ENCODE data around the gene SYNGAP1. TPM values are rescaled to one million over a fixed set of nuclear protein-coding genes. Genes with fewer than 3 reads are reported as not detected.

Gene SYNGAP1
- polyA plus RNA-seq, 2 of the 4 experiments (the other 2 are of a cell fraction), result 2.2 to 10.8 TPM

DNA sequence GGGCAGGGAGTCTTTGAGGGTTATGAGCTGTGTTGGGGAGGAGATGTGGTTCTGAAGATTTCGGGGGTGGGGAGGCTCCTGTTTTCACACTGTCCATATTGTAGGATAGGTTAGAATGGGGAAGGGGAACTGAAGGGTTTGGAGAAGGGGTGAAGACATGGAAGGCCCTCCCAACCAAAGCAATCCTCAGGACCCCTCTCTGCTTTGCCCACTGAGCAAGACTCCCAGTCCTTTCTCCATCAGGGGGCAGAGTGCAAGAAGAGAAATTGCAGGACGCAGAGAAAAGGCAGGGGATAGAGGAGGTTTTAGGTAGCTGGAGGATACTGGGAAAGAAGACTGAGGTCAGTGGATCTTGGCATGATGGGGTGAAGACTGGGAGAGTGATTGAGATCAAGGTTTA lies 3.9 kb downstream of the SYNGAP1 start:
- TF ChIP-seq EHMT2 (IDR thresholded peaks at IDR 0.05; ENCODE audit: low read depth) (no peak), GATA3 (IDR thresholded peaks at IDR 0.05; ENCODE audit: borderline replicate concordance) (no peak), EP300 (IDR thresholded peaks at IDR 0.05) (no peak), HMGXB4 (CRISPR knock-in tag; IDR thresholded peaks at IDR 0.05; ENCODE audit: borderline replicate concordance) (no peak), BHLHE40 (IDR thresholded peaks at IDR 0.05; ENCODE audit: low read depth, low read length) (no peak), TP53 (CRISPR knock-in tag; IDR thresholded peaks at IDR 0.05) (no peak), PHF8 (IDR thresholded peaks at IDR 0.05; ENCODE audit: borderline replicate concordance, low read depth) (no peak), USF2 (IDR thresholded peaks at IDR 0.05) (no peak), TFCP2L1 (CRISPR knock-in tag; IDR thresholded peaks at IDR 0.05) (no peak)
- no peak overlapping the region for H3K27ac ChIP-seq
- H3K9me3 ChIP-seq, result no peaks in the 10 kb centered on the region
- ChIA-PET CTCF (no interaction called here), POLR2A (no interaction called here)
- 76% methylated on average over 2 of the region's 2 CpGs for WGBS (ENCODE audit: missing lambda C conversion rate)
- ATAC-seq (no peak), DNase-seq (ENCODE audit: low read depth in 1 of 2, low spot score in 1 of 2) (no peak), FAIRE-seq (no peak)
- H3K4me3 ChIP-seq, result no peak overlapping the region
- no peak overlapping the region for H3K4me2 ChIP-seq
- peaks cover 35% of the 10 kb centered on the region for H3K4me1 ChIP-seq

- peak overlapping the region; percentile 89 to 98 for H3K27ac ChIP-seq
- CTCF ChIA-PET, result interaction anchor here (0.6 to 2.7 kb wide), 25 partner anchors 8 to 154 kb away, joined by 3 to 24 read pairs (median 5); partner anchors contain the start of genes B3GALT4, CUTA and ZBTB9
- DNase-seq (ENCODE audit: low read depth in 1 of 2, low spot score in 1 of 2) (no peak), FAIRE-seq (no peak), ATAC-seq (no peak)
- 36% methylated on average over 12 of the region's 12 CpGs for WGBS (ENCODE audit: missing lambda C conversion rate)
- POLR2A ChIA-PET, result interaction anchor here (1.0 to 1.6 kb wide), 6 partner anchors 15 to 146 kb away, joined by 3 to 11 read pairs (median 6); partner anchors contain the start of genes PHF1, RGL2, ZBTB22 and ZBTB9
- H3K9me3 ChIP-seq, result no peaks in the 10 kb centered on the region
- H3K4me1 ChIP-seq, result peaks cover 29% of the 10 kb centered on the region
- H3K4me3 ChIP-seq, result peak overlapping the region; percentile 69
- TF ChIP-seq NPAS2 (CRISPR knock-in tag; IDR thresholded peaks at IDR 0.05; ENCODE audit: borderline replicate concordance) (no peak), ZNF302 (CRISPR knock-in tag; IDR thresholded peaks at IDR 0.05) (no peak), RNF2 (IDR thresholded peaks at IDR 0.05; ENCODE audit: borderline replicate concordance, low read depth) (no peak), HOXA7 (CRISPR knock-in tag; IDR thresholded peaks at IDR 0.05) (no peak), EHMT2 (IDR thresholded peaks at IDR 0.05; ENCODE audit: low read depth) (no peak), PHF8 (IDR thresholded peaks at IDR 0.05; ENCODE audit: borderline replicate concordance, low read depth) (no peak)
- H3K4me2 ChIP-seq, result peak overlapping the region; percentile 90
These were observed 5.2 kb downstream of the SYNGAP1 start for GRCh38 chr6:33424855-33425667.

DNA sequence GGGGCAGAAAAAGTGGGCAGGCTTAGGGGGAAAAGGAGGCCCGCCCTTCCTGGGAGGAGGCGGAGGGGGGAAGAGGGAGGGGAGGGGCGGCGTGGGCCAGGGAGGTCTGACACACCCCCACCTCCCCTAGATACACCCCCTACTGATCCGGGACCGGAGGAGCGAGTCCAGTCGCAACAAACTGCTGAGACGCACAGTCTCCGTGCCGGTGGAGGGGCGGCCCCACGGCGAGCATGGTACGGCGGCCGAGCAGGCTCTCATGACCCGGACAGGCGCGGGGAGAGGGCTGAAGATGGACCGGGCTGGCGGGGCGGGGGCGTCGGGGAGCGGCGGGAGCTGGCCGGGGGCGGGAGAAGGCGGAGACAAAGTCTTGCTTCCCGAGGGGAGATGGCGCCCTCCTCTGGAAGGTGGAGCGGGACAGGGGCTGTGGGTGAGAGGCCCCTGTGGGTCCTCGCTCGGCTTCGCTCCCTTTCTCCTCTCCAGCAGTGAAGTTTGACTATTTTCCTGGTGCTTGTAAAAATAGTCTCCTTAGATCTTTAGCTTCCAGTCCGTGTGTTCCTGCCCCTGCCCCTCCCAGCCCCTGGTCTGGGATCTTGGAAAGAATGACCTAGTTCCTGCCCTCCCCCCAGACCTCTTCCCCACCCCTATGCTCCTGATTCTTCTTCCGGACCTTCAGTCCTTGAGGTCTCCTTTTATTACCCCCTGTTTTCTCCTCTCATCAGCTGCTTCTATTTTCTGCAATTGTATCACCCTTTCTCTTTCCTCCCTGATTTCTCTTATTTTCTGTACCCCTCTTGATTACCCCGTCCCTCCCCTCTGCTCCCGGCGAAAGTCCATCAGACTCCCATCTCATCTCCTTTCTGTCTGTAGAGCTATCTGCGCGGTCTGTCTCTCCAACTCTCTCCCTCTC lies 6.1 kb downstream of the SYNGAP1 start:
- H3K27ac ChIP-seq, result peak overlapping the region; percentile 89 to 98
- CTCF ChIA-PET, result interaction anchor here (0.6 to 2.7 kb wide), 28 partner anchors 9 to 260 kb away, joined by 3 to 24 read pairs (median 4); partner anchors contain the start of genes B3GALT4, CUTA and ZBTB9
- ATAC-seq, result peak; percentile 68 to 87
- WGBS (ENCODE audit: missing lambda C conversion rate), result under 1% methylated on average over 14 of the region's 43 CpGs
- peaks cover 37% of the 10 kb centered on the region for H3K4me1 ChIP-seq
- peak overlapping the region; percentile 69 for H3K4me3 ChIP-seq
- peak; percentile 83 to 90 for DNase-seq (ENCODE audit: low read depth in 1 of 2, low spot score in 1 of 2)
- no peaks in the 10 kb centered on the region for H3K9me3 ChIP-seq
- H3K4me2 ChIP-seq, result peak overlapping the region; percentile 90
- POLR2A ChIA-PET, result interaction anchor here (0.6 to 1.6 kb wide), 9 partner anchors 8 to 154 kb away, joined by 3 to 11 read pairs (median 5); partner anchors contain the start of genes BAK1, CUTA, PHF1 and RGL2
- no peak for FAIRE-seq
- no peak for TF ChIP-seq CHD4 (IDR thresholded peaks at IDR 0.05; ENCODE audit: borderline replicate concordance)
- TF ChIP-seq MAZ (IDR thresholded peaks at IDR 0.05; ENCODE audit: borderline replicate concordance, low read depth, low read length), result peak; percentile 60; the same call in 1 of the 2 replicates
- TF ChIP-seq JUN (IDR thresholded peaks at IDR 0.05), result 0 out of 5 replicates have a peak, but pooled peaks of 1 of the 2 experiments have one; percentile 42
- TF ChIP-seq HMGXB4 (CRISPR knock-in tag; IDR thresholded peaks at IDR 0.05; ENCODE audit: borderline replicate concordance), result no peak
- TF ChIP-seq EP300 (IDR thresholded peaks at IDR 0.05), result no peak
- TF ChIP-seq FOSL2 (IDR thresholded peaks at IDR 0.05), result no peak
- TF ChIP-seq FOSL2 (CRISPR knock-in tag; IDR thresholded peaks at IDR 0.05), result no peak
- no peak for TF ChIP-seq ZNF302 (CRISPR knock-in tag; IDR thresholded peaks at IDR 0.05)
- TF ChIP-seq CEBPB (IDR thresholded peaks at IDR 0.05), result no peak
- TF ChIP-seq HOXA7 (CRISPR knock-in tag; IDR thresholded peaks at IDR 0.05), result no peak
- TF ChIP-seq MYC (IDR thresholded peaks at IDR 0.05; ENCODE audit: borderline replicate concordance, low read length), result peak; percentile 74; the same call in 1 of the 2 replicates
- TF ChIP-seq POLR2A (IDR thresholded peaks at IDR 0.05; ENCODE audit: low read length), result peak; percentile 33
- TF ChIP-seq RAD21 (conservative IDR thresholded peaks at IDR 0.05 in 1 of 2, IDR thresholded peaks at IDR 0.05 in 1 of 2), result peak; percentile 63 to 75
- no peak for TF ChIP-seq SREBF2 (IDR thresholded peaks at IDR 0.05)
- TF ChIP-seq HDAC2 (IDR thresholded peaks at IDR 0.05), result no peak
- TF ChIP-seq PHF8 (IDR thresholded peaks at IDR 0.05; ENCODE audit: borderline replicate concordance, low read depth), result peak; percentile 37; the same call in 1 of the 2 replicates
- TF ChIP-seq RNF2 (IDR thresholded peaks at IDR 0.05; ENCODE audit: borderline replicate concordance, low read depth), result no peak
